Hepatocyte (in vitro differentiated cells): ENCODE measurements around the gene MSI1. TPM values are rescaled to one million over a fixed set of nuclear protein-coding genes. Genes with fewer than 3 reads are reported as not detected.
A peak's percentile ranks its signal among the peaks of the same experiment; 100 is the strongest.

Experiments
- DNase-seq: peaks from one replicate; pipeline ENCODE4 v3.0.0-alpha.2; 2016; ENCODE audit warnings: low spot score
- H2AFZ ChIP-seq: fragments of 200-600 bp; sonication (generic); 2 replicates; pipeline ENCODE4 v1.6.0; 2016; ENCODE audit warnings: antibody characterized with exemption, mild to moderate bottlenecking
- H3K27ac ChIP-seq: fragments of 200-600 bp; sonication (generic); 2 replicates; pipeline ENCODE4 v1.5.1; 2016; ENCODE audit warnings: mild to moderate bottlenecking
- H3K27me3 ChIP-seq: fragments of 200-600 bp; sonication (generic); 2 replicates; pipeline ENCODE4 v1.6.1; 2016
- H3K36me3 ChIP-seq: fragments of 200-600 bp; sonication (generic); replicated peaks from 2 replicates; pipeline ENCODE4 v1.5.1; 2016; ENCODE audit warnings: low read depth; ENCODE audit not compliant: insufficient read depth
- H3K4me1 ChIP-seq: fragments of 200-600 bp; sonication (generic); 2 replicates; pipeline ENCODE4 v1.5.1; 2016; ENCODE audit warnings: mild to moderate bottlenecking, moderate library complexity; ENCODE audit not compliant: insufficient read depth
- H3K4me2 ChIP-seq: fragments of 200-600 bp; sonication (generic); 2 replicates; pipeline ENCODE4 v1.6.0; 2016
- H3K4me3 ChIP-seq: fragments of 200-600 bp; sonication (generic); 2 replicates; pipeline ENCODE4 v1.5.1; 2016; ENCODE audit warnings: mild to moderate bottlenecking
- H3K79me2 ChIP-seq: fragments of 200-600 bp; sonication (generic); 2 replicates; pipeline ENCODE4 v1.6.0; 2017; ENCODE audit warnings: mild to moderate bottlenecking
- H3K9me2 ChIP-seq: fragments of 200-600 bp; sonication (generic); replicated peaks from 2 replicates; pipeline ENCODE4 v1.6.0; 2017; ENCODE audit warnings: mild to moderate bottlenecking; ENCODE audit not compliant: insufficient read depth
- H3K9me3 ChIP-seq: fragments of 200-600 bp; sonication (generic); 2 replicates; pipeline ENCODE4 v1.5.1; 2016; ENCODE audit warnings: low read depth, mild to moderate bottlenecking
- H4K20me1 ChIP-seq: fragments of 200-600 bp; sonication (generic); 2 replicates; pipeline ENCODE4 v1.6.0; 2016; ENCODE audit warnings: mild to moderate bottlenecking; ENCODE audit not compliant: insufficient read depth, poor library complexity, severe bottlenecking
- EZH2 ChIP-seq: fragments of 200-600 bp; sonication (generic); IDR thresholded peaks from 2 replicates; pipeline ENCODE4 v1.6.1; 2016; ENCODE audit warnings: antibody characterized with exemption, mild to moderate bottlenecking, borderline replicate concordance
- EZH2phosphoT487 ChIP-seq: fragments of 200-600 bp; sonication (generic); IDR thresholded peaks from one replicate; pipeline ENCODE4 v1.6.1; 2018; ENCODE audit warnings: antibody characterized with exemption, mild to moderate bottlenecking, low read depth, moderate library complexity; ENCODE audit not compliant: unreplicated experiment, severe bottlenecking
- WGBS: methylation state at CpG from one replicate; pipeline ENCODE4 v1.1.6; 2016; ENCODE audit warnings: low lambda C conversion rate; ENCODE audit errors: missing lambda C conversion rate; 5-methylcytosine and 5-hydroxymethylcytosine counted together
- polyA plus RNA-seq: library from polyadenylated mRNA; unstranded; fragments of >200 nt; fragmentation: Nextera tagmentation; extraction: Ambion mirVana; gene quantifications from 2 replicates; pipeline ENCODE4 v1.2.1, GENCODE V29; 2016
- small RNA-seq: library from RNA; depleted of rRNA; stranded (forward); fragments of <200 nt; gene quantifications from one replicate; pipeline ENCODE3, GENCODE V24; 2014
- total RNA-seq: library from RNA; depleted of rRNA; stranded (reverse); fragments of >200 nt; gene quantifications from 2 replicates; pipeline ENCODE4 v1.2.3, GENCODE V29; 2014
- TF ChIP-seq, protein P1 (sequence below): fragments of 200-600 bp; sonication (generic); IDR thresholded peaks from 2 replicates; pipeline ENCODE4 v1.5.1; 2016; ENCODE audit warnings: antibody characterized with exemption, mild to moderate bottlenecking; ENCODE audit not compliant: poor library complexity

The MSI1 gene
- total and polyA plus RNA-seq, 2 experiments from 2014 or later: 2.2 to 5.6 TPM

- TF ChIP-seq EZH2: no peak
- TF ChIP-seq, protein P1, sequence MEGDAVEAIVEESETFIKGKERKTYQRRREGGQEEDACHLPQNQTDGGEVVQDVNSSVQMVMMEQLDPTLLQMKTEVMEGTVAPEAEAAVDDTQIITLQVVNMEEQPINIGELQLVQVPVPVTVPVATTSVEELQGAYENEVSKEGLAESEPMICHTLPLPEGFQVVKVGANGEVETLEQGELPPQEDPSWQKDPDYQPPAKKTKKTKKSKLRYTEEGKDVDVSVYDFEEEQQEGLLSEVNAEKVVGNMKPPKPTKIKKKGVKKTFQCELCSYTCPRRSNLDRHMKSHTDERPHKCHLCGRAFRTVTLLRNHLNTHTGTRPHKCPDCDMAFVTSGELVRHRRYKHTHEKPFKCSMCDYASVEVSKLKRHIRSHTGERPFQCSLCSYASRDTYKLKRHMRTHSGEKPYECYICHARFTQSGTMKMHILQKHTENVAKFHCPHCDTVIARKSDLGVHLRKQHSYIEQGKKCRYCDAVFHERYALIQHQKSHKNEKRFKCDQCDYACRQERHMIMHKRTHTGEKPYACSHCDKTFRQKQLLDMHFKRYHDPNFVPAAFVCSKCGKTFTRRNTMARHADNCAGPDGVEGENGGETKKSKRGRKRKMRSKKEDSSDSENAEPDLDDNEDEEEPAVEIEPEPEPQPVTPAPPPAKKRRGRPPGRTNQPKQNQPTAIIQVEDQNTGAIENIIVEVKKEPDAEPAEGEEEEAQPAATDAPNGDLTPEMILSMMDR: peak; percentile 93
- no peak for TF ChIP-seq EZH2phosphoT487
- no peaks in the 10 kb centered on the region for H3K4me1 ChIP-seq
- no peaks in the 10 kb centered on the region for H3K79me2 ChIP-seq
- DNase-seq: peak; percentile 95
- no peaks in the 10 kb centered on the region for H3K9me2 ChIP-seq
- peak within 1 kb of the TSS; percentile 55 for H2AFZ ChIP-seq
- H3K4me2 ChIP-seq: peak within 1 kb of the TSS; percentile 64
- 13% methylated on average over 30 of the region's 31 CpGs for WGBS
- no peaks in the 10 kb centered on the region for H4K20me1 ChIP-seq
- no peaks in the 10 kb centered on the region for H3K27me3 ChIP-seq
- peak within 1 kb of the TSS; percentile 30 for H3K4me3 ChIP-seq
- H3K9me3 ChIP-seq: no peaks in the 10 kb centered on the region
- no peaks in the 10 kb centered on the region for H3K36me3 ChIP-seq
- peak within 1 kb of the TSS; percentile 76 for H3K27ac ChIP-seq
Measured at GRCh38 chr12:120301962-120302815, 66.8 kb downstream of the MSI1 start, which contains the start of gene SIRT4. Gene SIRT4, plus strand, starts transcription at chr12:120302321. Its CDS starts 1,241 bp downstream, at chr12:120303562.

- H3K4me3 ChIP-seq: peak within 1 kb of the TSS; percentile 23
- H3K36me3 ChIP-seq: no peaks in the 10 kb centered on the region
- TF ChIP-seq EZH2 (no peak), EZH2phosphoT487 (no peak)
- TF ChIP-seq, protein P1: no peak
- under 1% methylated on average over 29 of the region's 29 CpGs for WGBS
- no peaks in the 10 kb centered on the region for H3K9me2 ChIP-seq
- H3K27ac ChIP-seq: peak within 1 kb of the TSS; percentile 94
- DNase-seq: peak; percentile 87
- no peaks in the 10 kb centered on the region for H3K9me3 ChIP-seq
- peak within 1 kb of the TSS; percentile 76 for H3K4me2 ChIP-seq
- H3K27me3 ChIP-seq: no peaks in the 10 kb centered on the region
- H2AFZ ChIP-seq: peak within 1 kb of the TSS; percentile 27
- no peaks in the 10 kb centered on the region for H3K79me2 ChIP-seq
- no peaks in the 10 kb centered on the region for H3K4me1 ChIP-seq
- H4K20me1 ChIP-seq: no peaks in the 10 kb centered on the region
Measured at GRCh38 chr12:120292661-120293531, 76.1 kb downstream of the MSI1 start, which contains the start of gene RNU4-1. Gene RNU4-1, minus strand, starts transcription at chr12:120293237.

DNA sequence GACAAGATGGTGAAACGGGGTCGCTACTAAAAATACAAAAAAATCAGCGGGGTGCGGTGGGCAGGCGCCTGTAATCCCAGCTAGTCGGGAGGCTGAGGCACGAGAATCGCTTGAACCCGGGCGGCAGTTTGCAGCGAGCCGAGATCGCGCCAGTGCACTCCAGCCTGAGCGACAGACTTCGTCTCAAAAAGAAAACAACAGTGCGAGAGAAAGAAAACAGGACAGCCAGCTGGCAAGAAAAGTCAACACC lies 76.6 kb downstream of the MSI1 start:
- Histone ChIP-seq H3K4me1 (no peaks in the 10 kb centered on the region), H3K9me2 (no peaks in the 10 kb centered on the region), H3K9me3 (no peaks in the 10 kb centered on the region), H3K4me2 (peak overlapping the region; percentile 76), H3K79me2 (no peaks in the 10 kb centered on the region), H3K27me3 (no peaks in the 10 kb centered on the region), H2AFZ (peak overlapping the region; percentile 19), H3K27ac (peak overlapping the region; percentile 94), H3K4me3 (peak overlapping the region; percentile 23), H4K20me1 (no peaks in the 10 kb centered on the region), H3K36me3 (no peaks in the 10 kb centered on the region)
- 1% methylated on average over 16 of the region's 17 CpGs for WGBS
- no peak for DNase-seq
- TF ChIP-seq EZH2phosphoT487 (no peak), EZH2 (no peak)
- TF ChIP-seq, protein P1: no peak

Small RNAs within 50 kb of the gene (small RNA-seq; reads per million reads assigned to genes)
- gene RNU4-1 (931 reads per million, percentile 99 among the genes with 10 or more reads in this experiment), gene RNU4-2 (378 reads per million, percentile 99 among the genes with 10 or more reads in this experiment), gene RNU6-1088P (not detected)

Other genes starting within 250 kb of the MSI1 start
- gene GCN1, start 174.4 kb downstream of the MSI1 start, total RNA-seq: 37.4 and 197 TPM in 2 replicates
- 27.6 and 28.2 TPM in 2 replicates for gene GCN1, start 174.4 kb downstream of the MSI1 start, polyA plus RNA-seq
- gene RPLP0, start 168.1 kb downstream of the MSI1 start, total RNA-seq: 3,730 and 3,982 TPM in 2 replicates
- 775 and 798 TPM in 2 replicates for gene RPLP0, start 168.1 kb downstream of the MSI1 start, polyA plus RNA-seq
- 26.7 and 30.4 TPM in 2 replicates for gene PXN, start 103.4 kb downstream of the MSI1 start, total RNA-seq
- gene PXN, start 103.4 kb downstream of the MSI1 start, polyA plus RNA-seq: 61.7 and 69.3 TPM in 2 replicates
- gene RNU4-2, start 77.3 kb downstream of the MSI1 start, total RNA-seq: under 0.01 TPM in 2 replicates
- gene RNU4-2, start 77.3 kb downstream of the MSI1 start, polyA plus RNA-seq: not detected in 2 replicates
- under 0.01 TPM in 2 replicates for gene RNU4-1, start 75.9 kb downstream of the MSI1 start, total RNA-seq
- not detected in 2 replicates for gene RNU4-1, start 75.9 kb downstream of the MSI1 start, polyA plus RNA-seq
- 3.9 and 7.7 TPM in 2 replicates for gene SIRT4, start 66.8 kb downstream of the MSI1 start, total RNA-seq
- 3.0 and 5.5 TPM in 2 replicates for gene SIRT4, start 66.8 kb downstream of the MSI1 start, polyA plus RNA-seq
- 8.5 and 24.9 TPM in 2 replicates for gene PLA2G1B, start 41.4 kb downstream of the MSI1 start, total RNA-seq
- 14.7 and 18.8 TPM in 2 replicates for gene PLA2G1B, start 41.4 kb downstream of the MSI1 start, polyA plus RNA-seq
- 522 and 581 TPM in 2 replicates for gene COX6A1, start 68.9 kb upstream of the MSI1 start, total RNA-seq
- 964 and 1,059 TPM in 2 replicates for gene COX6A1, start 68.9 kb upstream of the MSI1 start, polyA plus RNA-seq
- gene TRIAP1, start 77.2 kb upstream of the MSI1 start, total RNA-seq: 43.6 and 43.8 TPM in 2 replicates
- 42.7 and 53.9 TPM in 2 replicates for gene TRIAP1, start 77.2 kb upstream of the MSI1 start, polyA plus RNA-seq
- 35.0 and 36.2 TPM in 2 replicates for gene GATC, start 77.3 kb upstream of the MSI1 start, total RNA-seq
- gene GATC, start 77.3 kb upstream of the MSI1 start, polyA plus RNA-seq: 19.0 and 26.0 TPM in 2 replicates
- 157 and 166 TPM in 2 replicates for gene SRSF9, start 100.6 kb upstream of the MSI1 start, total RNA-seq
- 263 and 312 TPM in 2 replicates for gene SRSF9, start 100.6 kb upstream of the MSI1 start, polyA plus RNA-seq
- gene DYNLL1, start 126.9 kb upstream of the MSI1 start, total RNA-seq: 383 and 418 TPM in 2 replicates
- gene DYNLL1, start 126.9 kb upstream of the MSI1 start, polyA plus RNA-seq: 630 and 641 TPM in 2 replicates
- 37.0 and 41.0 TPM in 2 replicates for gene COQ5, start 160.0 kb upstream of the MSI1 start, total RNA-seq
- gene COQ5, start 160.0 kb upstream of the MSI1 start, polyA plus RNA-seq: 38.7 and 40.7 TPM in 2 replicates
- gene RNF10, start 165.2 kb upstream of the MSI1 start, total RNA-seq: 48.5 and 83.9 TPM in 2 replicates
- 128 and 142 TPM in 2 replicates for gene RNF10, start 165.2 kb upstream of the MSI1 start, polyA plus RNA-seq
- 29.3 and 34.0 TPM in 2 replicates for gene POP5, start 212.2 kb upstream of the MSI1 start, total RNA-seq
- gene POP5, start 212.2 kb upstream of the MSI1 start, polyA plus RNA-seq: 51.1 and 54.0 TPM in 2 replicates